HG03064 (cell line): ENCODE measurements around the gene KIF6.
"Not testable (repeated sequence)": the region's sequence is repeated elsewhere in the genome, so short reads cannot be mapped to it uniquely, and the experiment has no call there.

ENCODE experiments used
- ATAC-seq: cut with Tn5 transposase; IDR thresholded peaks from one replicate; pipeline ENCODE4 v1.9.1; 2021; ENCODE audit warnings: low read depth; ENCODE audit not compliant: unreplicated experiment

Gene KIF6

DNA sequence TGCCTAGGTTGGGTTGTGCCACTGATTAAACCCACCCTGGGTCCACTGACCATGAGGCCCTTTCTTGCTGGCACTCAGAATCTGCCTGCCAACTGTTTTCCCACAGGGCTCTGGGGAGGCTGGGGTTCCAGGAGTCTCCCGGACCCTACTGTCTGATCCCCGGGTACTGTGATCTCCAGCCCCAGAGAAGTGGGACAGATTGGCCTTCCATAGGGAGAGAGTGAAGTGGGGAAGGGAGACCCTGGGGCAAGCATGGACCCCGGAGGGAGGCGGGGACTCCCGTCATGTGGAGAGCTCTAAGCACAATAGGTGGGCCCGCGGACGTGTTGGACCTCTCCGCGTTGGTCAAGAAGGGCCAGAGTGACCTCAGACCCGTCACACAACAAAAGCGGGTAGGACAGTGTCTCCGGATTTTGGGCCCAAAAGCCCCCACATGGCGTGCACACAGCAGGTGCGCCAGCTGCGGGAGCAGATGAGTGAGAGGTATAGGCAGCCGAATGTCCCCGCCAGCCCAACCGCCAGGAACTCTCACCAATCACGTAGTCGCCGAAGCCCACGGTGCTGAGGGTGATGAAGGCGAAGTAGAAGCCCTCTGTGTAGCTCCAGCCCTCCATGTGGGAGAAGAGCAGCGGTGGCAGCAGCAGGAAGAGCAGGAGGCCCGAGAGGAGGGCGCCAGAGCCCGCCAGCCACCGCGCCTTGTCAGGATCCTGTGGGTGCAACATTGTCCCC, 421.6 kb downstream of the KIF6 start:
- no peak for ATAC-seq

- no peak for ATAC-seq
These were observed 422.4 kb downstream of the KIF6 start for GRCh38 chr6:39302669-39303424.

DNA sequence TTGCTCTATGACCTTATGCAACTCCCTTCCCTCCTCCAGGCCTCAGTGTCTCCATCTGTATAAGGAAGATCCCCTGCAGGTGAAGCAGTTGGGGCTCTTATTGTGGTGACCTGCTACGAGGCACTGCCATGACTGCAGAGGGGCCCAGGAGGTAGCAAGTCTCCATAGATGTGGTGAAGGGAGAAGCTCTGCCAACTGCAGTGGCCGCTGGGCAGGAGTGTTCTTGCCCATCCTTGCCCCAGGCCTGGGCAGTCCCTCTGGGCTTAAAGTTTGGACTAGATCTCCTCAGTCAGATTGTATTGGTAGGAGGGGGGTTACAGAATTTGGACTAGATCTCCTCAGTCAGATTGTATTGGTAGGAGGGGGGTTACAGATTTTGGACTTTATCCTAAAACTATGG, 423.2 kb downstream of the KIF6 start:
- no peak for ATAC-seq

DNA sequence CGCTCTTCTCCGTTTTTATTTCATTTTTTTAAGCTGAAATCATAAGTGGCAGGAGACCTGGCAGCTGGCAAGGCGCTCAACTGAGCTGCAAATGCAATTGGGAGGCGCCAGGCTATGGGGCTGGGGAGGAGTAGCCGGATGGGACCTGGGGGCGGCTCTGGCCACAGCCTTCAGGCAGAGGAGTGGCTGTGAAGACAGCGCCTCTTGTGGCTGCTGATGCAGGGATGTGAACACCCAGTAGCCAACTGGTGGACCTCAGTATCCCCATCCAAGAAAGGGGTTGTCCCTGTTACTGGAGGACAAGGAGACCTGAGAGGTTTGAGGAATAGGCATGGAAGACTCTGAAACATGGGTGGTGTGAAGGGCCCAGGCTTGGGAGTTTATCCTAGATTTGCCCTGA, 423.6 kb downstream of the KIF6 start:
- ATAC-seq = no peak

DNA sequence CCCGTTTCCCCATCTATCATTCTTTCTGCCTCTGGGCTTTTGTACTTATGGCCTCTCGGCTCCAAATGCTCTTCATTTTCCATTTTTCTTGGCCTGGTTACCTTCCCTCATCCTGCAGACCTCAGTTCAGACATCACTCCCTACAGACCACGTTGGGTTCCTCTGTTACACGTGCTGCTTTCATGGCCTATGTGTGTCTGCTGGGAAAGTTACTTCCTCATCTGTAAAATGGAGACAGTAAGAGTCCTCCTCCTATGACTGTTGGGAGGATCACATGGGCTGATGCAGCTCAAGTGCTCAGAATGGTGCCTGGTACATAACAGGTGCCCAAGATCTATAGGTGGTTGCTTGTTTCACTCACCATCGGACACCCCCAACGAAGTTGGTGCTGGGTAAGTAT, 424.5 kb downstream of the KIF6 start:
- ATAC-seq = no peak

GRCh38 chr6:39298061-39298460, 427.1 kb downstream of the KIF6 start:
- ATAC-seq = no peak

GRCh38 chr6:39296745-39297640, 428.2 kb downstream of the KIF6 start:
- ATAC-seq = no peak

DNA sequence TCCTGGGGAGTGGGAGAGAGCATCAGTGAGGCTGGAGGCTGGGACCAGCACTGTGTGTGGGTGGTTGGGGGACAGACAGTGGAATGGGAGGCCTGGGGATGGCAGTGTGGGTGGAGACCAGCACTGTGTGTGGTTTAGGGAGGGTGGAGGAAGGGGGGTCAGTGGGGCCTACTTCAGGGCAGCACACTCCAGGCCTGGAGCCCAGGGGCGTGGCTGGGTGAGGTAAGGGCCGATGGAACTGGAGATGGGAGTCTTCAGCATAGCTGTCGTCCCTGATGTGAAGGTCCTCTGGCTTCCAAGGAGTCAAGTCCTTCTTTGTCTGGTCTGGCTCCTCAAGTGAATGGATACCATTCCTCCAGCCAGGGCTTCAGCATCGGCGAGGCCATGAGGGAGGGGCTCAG, 429.6 kb downstream of the KIF6 start:
- no peak for ATAC-seq

DNA sequence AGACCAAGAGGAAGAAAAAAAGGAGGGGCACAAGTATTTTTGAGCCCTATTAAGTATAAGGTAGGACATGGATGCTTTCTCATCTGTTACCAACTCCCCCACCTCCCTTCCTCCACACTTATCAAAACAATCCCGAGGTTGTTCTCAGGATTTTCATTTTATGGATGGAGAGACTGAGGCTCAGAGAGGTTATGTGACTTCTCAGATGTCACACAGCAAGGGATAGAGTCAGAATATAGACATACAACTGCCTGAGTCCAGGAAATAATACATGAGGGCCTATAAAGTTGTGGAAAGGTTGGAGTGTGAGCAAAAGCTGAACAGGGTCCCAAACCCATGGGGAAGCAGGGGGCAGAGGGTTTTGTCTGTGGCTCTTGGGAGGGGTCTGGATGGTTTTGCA, 430.3 kb downstream of the KIF6 start:
- ATAC-seq = no peak

DNA sequence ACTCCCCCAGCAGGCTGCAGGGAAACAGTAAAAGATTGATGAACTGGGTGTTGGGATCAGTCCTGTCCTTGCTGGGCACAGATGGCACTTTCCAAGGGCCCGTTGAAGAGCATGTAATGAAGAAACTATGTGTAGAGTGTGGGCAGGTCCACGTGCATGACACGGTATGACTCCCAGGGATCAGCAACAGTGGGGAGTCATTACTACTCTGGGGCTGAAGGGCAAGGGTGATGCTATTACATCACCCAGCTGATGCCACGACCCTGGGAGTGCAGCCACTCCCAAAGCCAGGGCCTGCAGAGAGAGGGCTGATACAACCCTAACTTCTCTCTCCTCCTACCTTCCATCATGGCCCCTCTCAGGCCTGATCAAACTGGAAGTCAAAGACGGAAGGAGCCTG, 431.1 kb downstream of the KIF6 start:
- ATAC-seq = no peak

GRCh38 chr6:39292637-39293036, 432.6 kb downstream of the KIF6 start:
- no peak for ATAC-seq

DNA sequence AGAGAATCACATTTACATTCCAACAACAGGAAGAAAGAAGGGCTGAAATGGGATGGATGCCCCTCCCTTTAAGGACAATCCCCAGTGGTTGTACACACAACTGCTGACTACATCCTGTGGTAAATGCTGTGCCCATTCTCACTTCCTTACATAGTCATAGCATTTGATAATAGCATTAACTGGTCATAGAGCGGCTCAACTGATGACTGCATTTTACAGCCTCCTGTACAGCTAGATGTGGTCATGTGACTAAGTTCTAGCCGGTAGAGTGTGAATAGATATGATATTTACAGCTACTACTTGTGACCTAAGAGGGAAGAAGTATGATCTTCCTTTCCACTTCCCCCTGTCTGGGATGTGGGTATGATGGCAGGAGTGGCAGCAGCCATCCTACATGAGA, 435.7 kb downstream of the KIF6 start:
- ATAC-seq = no peak

GRCh38 chr6:39287601-39288000, 437.6 kb downstream of the KIF6 start:
- no peak for ATAC-seq

GRCh38 chr6:39286596-39286995, 438.6 kb downstream of the KIF6 start:
- ATAC-seq = not testable (repeated sequence)

- no peak for ATAC-seq
These were observed 442.4 kb downstream of the KIF6 start for GRCh38 chr6:39282774-39283173.

GRCh38 chr6:39281312-39281980, 443.8 kb downstream of the KIF6 start:
- ATAC-seq = no peak

DNA sequence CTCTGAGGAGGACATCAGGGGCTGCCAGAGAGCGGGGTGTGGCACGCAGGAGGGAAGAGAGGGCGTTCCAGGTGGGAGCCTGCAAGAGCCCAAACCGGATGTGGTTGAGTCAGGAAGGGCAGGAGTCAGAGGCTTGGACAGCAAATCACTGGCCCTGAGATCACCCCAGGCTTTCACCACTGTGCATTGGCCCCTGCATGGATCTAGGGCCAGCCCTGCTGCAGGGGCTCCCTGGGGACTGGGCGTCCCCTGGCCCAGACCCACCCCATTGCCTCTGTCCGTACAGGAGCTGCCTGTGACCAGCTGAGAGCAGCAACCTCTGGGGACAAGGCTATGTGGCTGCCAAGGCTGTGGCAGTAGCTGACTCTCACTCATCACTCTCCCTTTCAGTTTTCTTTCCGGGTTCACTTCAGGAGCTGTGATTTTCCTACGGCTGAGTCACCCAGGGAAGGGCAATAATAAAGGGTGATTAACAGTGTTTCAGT, 444.9 kb downstream of the KIF6 start:
- ATAC-seq = no peak
